HG02759 (cell line): Measurements from ENCODE around the gene HMX3.

Experiments used
- ATAC-seq: cut with Tn5 transposase; IDR thresholded peaks from one replicate; pipeline ENCODE4 v1.9.1; 2021; ENCODE audit warnings: mild to moderate bottlenecking, moderate library complexity; ENCODE audit not compliant: unreplicated experiment

Gene HMX3

DNA sequence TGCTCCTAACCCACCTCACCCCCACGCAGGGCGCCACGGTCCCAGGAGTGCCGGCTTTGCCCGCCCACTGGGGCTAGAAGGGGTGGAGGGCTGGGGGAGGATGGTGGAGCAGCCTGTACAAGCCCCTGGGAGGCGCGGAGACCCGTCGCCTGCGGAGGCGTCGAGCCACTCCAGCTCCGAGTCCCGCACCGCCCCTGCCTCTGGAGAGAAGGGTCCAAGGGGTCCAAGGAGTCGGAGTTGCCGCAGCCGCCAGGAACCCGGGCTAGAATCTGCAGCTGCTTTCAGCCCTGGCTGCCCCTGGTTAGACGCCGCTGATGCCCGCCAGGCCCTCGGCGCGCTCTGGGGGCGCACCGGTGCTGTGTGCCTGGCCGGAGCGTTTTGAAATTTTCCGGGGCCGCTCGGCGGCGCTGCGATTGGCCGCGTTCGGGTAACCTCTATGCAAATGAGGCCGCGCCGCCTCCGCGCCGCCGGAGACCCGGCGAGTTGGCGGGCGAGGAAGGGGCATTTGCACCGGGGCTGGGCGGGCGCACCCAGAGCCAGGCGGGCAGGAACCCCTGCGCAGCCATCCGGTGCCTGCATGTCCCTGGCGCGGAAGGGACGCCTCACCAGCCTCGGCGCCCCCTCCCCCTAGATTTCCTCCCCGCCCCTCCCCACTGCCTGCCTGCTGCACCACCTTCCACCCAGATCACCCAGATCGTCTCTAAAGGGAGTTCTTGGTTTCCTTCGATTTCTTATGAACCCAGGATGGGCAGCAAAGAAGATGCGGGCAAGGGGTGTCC is 12.1 kb downstream of the HMX3 start, which contains the start of gene HMX2:
TSS of gene HMX2 (plus strand) at position 502 of the 779 bp plus-strand sequence. CDS start at position 745, 243 bp downstream.
- peak; percentile 48 for ATAC-seq

DNA sequence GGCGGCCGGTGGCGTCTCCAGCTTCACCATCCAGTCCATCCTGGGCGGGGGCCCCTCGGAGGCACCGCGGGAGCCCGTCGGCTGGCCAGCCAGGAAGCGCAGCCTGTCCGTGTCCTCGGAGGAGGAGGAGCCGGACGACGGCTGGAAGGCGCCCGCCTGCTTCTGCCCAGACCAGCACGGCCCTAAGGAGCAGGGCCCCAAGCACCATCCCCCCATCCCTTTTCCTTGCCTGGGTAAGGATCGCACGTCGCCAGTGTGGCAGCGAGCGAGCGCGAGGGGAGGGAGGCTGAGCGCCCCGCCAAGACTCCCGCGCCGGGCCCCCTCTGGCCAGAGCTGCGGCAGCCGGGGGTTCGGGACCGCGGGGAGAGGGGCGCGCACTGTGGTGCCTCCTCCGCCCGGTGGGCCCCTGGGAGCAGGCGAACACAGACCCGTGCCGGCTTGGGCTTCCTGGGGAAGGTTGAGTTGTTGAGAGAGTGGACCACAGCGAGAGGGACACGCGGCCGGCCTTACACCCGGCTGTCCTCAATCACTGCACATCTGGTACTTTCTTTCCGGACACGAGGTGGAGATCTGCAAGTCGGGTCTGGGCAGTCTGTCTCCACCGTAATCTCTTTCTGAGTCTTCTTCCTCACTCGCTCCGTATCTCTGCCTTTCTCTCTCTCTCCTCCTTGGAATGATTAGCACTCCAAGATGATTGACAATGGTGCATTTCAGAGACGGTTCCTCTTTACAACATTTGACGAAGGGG is 12.8 kb downstream of the HMX3 start:
- ATAC-seq: no peak

DNA sequence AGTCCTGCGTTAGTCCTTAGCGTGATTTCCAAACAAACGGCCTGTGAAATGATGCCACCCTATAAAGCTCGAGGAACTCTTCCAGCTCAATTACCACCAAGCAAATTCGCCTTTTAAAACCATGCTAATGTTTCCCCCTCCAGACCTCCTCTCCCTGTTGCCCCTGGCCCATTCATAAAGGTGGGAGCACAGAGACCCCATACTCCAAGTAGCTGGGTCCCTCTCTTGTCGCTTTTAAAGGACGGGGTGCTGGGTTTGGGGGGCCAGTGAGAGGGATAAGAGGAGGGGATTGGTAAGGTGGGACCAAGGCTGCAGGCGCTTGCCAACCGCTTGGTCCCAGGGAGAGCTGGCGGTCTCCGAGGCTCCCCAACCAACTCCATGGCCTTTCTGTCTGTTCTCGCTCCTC is 13.4 kb downstream of the HMX3 start:
- no peak for ATAC-seq

DNA sequence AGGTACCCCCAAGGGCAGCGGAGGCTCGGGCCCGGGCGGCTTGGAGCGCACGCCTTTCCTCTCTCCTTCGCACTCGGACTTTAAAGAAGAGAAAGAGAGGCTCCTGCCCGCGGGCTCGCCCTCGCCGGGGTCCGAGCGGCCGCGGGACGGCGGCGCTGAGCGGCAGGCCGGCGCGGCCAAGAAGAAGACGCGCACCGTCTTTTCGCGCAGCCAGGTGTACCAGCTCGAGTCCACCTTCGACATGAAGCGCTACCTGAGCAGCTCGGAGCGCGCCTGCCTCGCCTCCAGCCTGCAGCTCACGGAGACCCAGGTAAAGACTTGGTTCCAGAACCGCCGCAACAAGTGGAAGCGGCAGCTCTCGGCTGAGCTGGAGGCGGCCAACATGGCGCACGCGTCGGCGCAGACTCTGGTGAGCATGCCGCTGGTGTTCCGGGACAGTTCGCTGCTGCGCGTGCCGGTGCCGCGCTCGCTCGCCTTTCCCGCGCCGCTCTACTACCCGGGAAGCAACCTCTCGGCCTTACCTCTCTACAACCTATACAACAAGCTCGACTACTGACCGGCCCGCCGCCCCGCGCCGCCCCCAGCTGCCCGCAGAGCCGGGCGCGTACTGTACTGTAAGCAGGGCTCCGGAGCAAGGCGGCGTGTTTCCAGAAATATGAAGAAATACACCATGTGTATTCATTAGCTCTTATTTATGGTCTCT is 13.9 kb downstream of the HMX3 start:
- no peak for ATAC-seq

DNA sequence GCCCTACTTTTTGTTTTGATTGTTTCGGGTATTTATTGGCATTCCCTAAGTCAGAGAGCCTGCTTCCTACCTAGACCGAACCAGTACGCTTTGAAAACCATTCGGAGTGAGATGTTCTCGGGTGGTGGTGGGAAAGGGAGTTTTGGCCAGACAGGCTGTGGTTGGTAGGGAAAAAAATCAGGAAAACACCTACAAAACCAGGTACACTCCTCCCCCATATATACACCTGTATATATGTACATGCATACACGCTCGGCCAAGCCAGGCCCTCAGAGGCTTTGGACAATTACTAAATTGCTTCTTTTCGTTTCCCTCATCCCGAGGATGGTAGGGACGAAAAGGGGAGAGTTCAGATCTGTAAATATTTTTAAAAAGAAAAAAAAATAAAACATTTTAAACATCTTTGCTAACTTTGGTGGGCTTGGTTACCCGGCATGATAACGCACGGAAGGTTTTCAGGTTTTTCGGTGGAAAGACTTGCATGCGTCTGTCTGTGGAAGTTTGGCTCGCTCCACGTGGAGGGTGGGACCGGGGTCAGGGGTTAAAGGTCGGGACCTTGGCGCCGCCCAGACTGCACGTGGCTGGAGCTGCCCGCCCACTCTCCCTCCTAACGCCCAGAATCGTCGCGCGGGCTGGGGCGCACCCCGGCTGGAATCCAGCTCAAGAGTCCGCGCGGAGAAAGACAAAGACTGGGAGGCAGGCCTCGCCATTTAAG is 14.7 kb downstream of the HMX3 start:
- ATAC-seq: no peak

DNA sequence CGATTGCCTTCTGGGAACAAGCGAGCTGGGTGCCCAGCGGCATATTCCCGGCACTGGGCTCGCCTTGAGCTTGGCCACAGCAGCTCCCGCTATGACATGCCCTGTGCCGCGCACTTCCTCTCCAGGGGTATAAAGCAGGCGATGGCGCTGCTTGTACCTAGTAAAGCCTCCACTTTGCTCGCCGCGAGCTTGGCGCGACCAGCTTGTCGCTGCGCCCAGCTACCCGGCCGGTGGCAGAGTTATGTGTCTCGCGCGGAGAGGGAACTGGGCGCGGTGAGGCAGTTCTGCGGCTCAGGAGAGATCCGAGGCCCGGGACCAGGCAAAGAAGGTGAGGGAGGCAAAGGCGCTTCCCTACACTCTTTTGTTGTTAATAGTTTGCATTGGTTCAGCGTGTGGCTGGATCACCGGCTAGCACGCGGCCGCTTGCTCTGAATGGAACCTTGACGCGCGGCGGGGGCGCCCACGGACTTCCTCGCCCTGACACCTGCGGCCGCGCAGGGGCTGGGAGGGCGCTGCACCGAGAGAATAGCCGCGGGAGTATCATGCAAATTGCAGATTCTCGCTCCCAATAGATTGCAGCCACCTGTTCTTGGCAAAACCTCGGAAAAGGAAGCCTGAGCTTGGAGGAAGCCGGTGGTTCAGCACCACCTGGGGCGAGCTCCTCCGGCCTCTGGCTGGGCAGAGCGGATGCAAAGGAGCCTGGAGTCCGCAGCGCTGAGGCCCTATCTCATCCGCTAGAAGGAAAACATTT is 15.4 kb downstream of the HMX3 start:
- ATAC-seq: no peak

DNA sequence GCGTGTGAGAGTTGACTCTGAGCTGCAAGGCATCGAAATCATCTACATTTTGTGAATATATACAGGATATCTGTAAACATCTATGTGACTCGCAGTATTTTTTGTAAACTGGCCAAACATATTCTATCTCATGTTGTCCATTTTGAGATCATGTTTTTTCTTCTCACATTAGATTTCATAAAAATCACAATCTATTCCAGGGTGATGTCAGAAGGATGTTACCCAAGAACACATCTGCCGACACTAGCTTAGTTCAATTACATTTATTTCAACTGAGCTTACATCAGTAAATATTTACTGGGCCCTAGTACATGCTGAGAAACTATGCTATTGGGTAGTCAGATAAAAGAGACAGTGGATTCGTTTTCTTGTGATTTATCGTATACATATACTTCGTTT is 16.0 kb downstream of the HMX3 start:
- no peak for ATAC-seq

DNA sequence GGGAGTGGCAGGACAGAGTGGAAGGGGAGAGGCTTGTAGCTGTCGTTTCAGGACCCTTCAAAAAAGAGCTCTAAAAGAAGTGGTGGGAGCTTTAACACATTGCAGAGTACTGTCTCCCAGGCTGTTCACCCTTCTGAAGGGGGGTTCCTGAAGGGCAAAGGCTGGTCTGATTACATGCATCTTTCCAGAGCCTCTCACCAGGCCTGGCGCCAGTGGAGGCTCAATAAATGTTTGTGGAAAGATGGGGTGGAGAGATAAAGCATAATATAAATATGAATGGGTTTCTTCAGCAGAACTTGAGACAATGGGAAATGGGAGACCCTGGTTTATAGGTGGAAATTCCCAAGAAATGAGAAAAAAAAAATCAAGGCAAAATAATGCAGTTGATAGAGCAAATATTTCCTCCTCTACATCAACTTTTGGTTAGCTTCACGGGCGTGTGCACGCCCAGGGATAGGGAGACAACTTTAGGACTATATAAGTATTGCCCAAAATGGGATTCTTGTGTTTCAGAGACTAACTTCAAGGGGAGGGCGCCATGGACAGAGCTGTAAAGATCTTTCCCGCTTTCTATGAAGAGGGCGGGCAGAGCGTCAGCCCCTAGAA is 17.8 kb downstream of the HMX3 start:
- ATAC-seq: no peak

DNA sequence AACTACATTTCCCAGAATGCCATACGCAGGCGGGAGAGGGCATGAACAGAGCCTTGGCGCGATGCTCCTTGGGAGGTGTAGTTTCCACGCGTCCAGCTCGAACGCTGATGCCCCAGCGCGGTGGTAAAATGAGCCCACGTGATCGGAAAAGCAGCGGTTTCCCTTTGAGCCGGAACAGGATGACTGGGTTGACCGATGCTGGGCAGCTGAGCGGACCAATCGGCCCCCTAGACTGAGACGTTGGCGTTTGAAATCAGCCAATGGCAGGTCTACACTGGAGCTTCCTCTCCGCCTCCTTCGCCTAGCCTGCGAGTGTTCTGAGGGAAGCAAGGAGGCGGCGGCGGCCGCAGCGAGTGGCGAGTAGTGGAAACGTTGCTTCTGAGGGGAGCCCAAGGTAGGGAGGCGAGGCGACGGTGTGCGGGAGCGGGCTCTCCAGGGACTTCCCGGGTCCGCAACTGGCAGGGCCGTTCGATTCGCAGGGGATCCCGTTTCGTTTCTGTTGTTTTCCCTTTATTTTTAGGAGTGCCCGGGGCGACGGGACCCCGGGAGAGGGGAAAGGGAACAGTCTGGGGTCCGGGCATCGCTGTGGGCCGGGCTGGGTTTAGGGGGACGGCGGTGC is 18.4 kb downstream of the HMX3 start, which contains the start of gene BUB3:
TSS of gene BUB3 (plus strand) at position 311 of the 619 bp plus-strand sequence. CDS start 516 bp downstream, outside the sequence.
- peak; percentile 90 for ATAC-seq

DNA sequence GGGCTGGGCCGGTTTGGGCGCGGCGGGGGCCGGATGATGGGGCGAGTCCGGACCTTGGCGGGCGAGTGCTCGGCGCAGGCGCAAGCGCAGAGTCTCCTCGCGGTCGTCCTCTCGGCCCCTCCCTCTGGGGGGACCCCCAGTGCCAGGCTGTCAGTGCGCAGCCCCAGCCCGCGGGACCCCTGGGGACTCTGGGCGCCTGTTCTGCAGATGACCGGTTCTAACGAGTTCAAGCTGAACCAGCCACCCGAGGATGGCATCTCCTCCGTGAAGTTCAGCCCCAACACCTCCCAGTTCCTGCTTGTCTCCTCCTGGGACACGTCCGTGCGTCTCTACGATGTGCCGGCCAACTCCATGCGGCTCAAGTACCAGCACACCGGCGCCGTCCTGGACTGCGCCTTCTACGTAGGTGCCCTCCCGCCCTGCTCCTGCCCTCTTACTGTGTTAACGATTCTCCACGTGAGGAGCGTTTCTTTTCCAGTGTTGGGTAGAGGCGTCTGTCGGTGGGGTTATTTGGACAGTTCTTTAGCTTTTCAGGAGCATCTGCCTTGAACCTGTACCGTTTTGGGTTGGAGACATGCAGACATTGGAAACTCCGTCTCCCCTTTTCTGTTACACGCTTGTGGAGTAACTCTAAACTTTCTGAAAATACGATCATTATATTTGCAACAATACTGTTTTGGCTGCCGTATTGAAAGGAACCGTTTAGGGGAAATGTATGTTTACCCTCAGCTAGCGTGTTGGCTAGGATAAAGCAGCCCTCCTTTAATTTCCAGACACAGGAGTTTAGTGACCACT is 19.1 kb downstream of the HMX3 start:
- ATAC-seq: peak; percentile 57

DNA sequence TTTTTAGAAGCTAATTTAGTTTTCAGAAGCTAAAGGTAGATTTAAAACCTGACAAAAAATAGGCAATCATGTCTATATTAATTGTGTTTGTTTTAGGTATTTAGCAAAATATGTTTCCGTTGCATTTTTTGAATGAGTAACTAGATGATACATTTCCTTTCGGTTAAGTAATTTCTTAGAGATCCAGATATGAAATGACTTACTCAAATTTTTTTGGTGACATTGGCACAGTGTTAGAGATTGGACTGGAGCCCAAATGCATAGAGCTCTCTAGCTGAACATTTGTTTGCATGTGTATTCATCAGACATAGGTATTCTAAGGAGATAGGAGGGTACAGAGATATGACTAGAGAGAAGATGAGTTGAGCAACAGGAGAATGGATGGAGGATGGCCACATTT is 20.3 kb downstream of the HMX3 start:
- no peak for ATAC-seq

DNA sequence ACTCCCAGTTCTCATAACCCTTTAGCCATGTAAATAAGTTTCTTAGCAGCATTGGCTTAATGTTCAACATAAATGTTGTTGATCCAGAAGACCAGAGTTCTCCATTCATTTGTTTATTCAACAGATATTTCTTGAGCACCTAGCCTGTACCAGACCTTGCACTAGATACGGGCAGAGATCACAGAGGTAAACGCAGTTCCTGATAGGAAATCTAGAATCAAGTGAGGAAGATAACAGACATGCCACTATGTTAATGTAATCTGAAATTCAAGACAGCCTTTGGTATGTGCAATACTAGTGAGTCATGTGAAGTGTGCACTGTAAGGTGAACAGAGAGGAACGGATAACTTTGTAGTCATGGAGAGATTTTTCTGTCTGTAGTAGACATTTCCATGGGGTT is 21.4 kb downstream of the HMX3 start:
- ATAC-seq: no peak

DNA sequence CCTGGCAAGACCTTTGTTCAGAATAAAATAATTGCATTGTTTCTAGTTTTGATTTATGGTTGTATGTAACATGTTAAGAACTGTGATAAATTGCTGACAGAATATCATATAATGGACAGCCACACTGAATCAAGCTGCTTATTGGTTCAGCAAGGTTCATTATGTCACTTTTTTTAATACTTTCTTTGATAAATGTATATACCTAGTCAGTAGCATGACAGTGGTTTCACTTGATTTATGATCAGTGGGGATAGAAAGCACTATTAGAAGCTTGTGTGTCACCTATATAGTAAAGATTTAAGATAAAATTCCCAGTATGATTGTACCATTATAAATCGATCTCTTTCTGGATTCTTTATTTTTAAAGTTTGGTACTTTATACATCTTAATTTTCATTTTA is 22.9 kb downstream of the HMX3 start:
- no peak for ATAC-seq

DNA sequence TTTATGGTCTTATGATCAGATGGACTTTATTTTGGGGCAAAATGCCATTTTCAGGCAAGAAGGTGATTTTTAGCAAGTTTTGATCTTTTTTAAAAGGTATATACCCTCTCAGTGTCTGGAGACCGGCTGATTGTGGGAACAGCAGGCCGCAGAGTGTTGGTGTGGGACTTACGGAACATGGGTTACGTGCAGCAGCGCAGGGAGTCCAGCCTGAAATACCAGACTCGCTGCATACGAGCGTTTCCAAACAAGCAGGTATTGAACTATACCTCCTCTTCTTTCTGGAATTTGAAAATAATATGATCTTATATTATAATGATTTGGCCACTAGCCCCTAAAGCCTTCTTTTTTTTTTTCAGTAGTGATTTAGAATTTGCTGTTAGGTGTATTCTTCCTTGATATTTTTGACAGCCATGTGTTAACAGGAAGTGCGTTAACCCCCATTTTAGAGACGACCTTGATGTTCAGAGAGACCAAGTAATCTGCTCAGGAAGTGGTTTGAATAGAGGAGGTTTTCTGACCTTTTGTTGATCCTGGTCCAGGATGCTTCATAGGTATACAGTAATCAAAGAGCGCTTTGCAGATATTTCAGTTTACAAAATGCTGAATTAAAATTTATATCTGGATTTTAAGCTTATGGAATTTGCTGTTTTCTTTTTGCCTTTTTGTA is 24.7 kb downstream of the HMX3 start:
- ATAC-seq: no peak

DNA sequence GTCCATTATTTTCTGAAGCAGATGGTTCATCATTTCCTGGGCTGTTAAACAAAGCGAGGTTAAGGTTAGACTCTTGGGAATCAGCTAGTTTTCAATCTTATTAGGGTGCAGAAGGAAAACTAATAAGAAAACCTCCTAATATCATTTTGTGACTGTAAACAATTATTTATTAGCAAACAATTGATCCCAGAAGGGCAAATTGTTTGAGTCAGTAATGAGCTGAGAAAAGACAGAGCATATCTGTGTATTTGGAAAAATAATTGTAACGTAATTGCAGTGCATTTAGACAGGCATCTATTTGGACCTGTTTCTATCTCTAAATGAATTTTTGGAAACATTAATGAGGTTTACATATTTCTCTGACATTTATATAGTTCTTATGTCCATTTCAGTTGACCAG is 28.5 kb downstream of the HMX3 start:
- no peak for ATAC-seq

DNA sequence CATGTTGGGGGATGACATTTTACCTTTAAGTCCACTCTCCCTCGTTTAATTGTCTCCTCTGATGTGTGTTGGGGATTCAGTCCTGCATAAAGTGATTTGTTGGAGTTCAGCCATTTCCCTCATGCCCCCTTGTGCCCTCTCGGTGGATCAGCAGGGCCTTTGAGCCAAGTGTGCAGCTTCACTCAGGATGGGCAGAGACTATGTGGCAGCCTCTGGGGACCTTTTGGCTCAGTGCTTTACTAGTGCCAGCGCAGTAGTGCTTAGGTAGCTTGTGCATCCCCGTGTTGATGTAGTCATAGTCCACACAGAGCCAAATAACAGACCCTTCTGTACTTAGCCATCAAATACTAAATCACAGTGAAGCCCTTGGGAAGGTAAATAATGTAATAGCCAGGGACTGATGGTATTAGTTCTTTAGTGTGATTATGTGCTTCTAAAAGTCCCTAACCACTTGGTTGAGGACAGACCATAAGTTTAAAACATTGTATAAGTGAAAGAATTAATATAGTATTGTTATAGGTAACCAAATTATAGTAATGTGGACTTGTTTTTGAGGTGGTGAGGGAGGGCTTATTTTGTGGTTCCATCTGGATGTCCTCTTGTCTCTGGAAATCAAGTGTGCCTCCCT is 29.8 kb downstream of the HMX3 start:
- ATAC-seq: no peak

DNA sequence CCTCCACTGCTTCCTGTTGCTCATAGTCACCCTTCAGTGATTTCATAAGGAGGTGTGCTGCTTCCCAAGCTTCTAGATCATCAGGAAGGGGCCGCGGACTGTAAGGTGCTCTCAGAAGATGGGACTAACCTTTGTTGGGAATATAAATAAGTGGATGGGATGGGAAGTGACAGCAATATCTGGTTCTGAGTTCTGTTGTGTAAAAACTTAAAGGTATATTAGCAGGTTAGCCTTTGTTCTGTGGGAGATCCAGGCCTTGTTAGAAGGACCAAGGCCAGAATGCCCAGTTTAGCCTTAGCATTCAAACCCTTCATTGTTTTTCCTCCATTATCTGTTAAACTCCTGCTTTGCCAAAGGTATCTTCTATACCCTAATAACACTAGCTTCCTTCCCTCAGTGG is 30.8 kb downstream of the HMX3 start:
- no peak for ATAC-seq

DNA sequence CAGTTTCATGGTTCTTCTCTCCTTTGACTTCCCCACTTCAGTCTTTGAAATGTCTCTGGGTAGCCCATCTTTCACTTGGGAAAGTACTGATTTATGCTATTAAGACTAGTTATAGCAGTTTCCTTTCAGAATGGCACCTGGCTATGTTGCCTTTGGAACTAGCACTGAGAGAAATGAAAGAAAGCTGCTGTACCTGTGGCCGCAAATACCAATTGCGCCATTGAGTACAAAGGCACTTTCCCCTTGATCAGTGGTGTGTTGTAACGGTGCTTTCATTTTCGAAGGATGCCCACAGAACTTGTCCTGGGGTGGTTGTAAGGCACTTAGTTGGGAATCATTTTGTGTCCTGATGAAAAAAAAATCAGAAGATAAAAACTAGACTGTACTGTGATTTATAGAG is 35.2 kb downstream of the HMX3 start:
- ATAC-seq: no peak
